ENCODE results near the gene INPP5A. TPM values are rescaled to one million over a fixed set of nuclear protein-coding genes. Genes with fewer than 3 reads are reported as not detected.

The INPP5A gene
- total and polyA plus RNA-seq, 9 of the 15 experiments (the other 6 are each of a cell fraction or from before 2014, with no cell fraction given): 0.66 to 11.6 (median 7.7) TPM

DNA sequence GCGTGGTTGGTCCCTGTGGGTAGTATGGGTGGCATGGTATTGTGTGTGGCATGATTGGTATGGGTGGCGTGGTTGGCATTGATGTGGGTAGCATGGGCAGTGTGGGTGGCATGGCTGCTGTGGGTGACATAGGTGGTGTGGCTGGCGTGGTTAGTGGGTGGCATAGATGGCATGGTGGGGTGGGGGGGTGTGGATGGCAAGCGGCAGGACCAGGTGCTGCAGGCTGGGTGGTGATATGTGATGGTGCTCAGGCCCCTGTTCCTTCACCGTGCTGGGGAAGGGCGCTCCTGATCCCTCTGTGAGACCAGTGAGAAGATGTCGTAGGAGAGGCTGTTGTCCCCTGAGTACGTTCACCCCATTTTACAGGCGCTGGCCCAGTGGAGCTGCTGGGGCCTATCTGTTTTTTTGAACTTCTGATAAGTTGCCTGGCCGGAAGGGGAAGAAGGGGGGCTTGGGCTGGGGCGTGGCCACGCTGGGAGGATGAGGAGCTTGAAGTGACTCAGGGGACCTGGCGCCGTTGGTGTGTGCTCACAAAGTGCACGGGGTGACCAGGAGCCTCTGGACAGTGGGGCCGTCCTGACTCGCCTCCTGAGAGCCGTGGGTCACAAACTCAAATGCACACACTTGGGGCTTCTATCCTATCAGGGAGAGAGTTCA lies 17.5 kb downstream of the INPP5A start (continued):
- peak; percentile 35; the same call in 1 of the 2 replicates for TF ChIP-seq ZBTB7A (IDR thresholded peaks at IDR 0.05; ENCODE audit: borderline replicate concordance, control insufficient read depth, low read depth, low read length)
- no peak for TF ChIP-seq TARDBP (IDR thresholded peaks at IDR 0.05)
- TF ChIP-seq CEBPB (tag; IDR thresholded peaks at IDR 0.05): no peak
- TF ChIP-seq, protein P1, sequence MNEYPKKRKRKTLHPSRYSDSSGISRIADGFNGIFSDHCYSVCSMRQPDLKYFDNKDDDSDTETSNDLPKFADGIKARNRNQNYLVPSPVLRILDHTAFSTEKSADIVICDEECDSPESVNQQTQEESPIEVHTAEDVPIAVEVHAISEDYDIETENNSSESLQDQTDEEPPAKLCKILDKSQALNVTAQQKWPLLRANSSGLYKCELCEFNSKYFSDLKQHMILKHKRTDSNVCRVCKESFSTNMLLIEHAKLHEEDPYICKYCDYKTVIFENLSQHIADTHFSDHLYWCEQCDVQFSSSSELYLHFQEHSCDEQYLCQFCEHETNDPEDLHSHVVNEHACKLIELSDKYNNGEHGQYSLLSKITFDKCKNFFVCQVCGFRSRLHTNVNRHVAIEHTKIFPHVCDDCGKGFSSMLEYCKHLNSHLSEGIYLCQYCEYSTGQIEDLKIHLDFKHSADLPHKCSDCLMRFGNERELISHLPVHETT (CRISPR knock-in tag; conservative IDR thresholded peaks at IDR 0.05 in 1 of 2, IDR thresholded peaks at IDR 0.05 in 1 of 2): 0 out of 4 replicates have a peak, but pooled peaks of 1 of the 2 experiments have one; percentile 29
- TF ChIP-seq, protein P2, sequence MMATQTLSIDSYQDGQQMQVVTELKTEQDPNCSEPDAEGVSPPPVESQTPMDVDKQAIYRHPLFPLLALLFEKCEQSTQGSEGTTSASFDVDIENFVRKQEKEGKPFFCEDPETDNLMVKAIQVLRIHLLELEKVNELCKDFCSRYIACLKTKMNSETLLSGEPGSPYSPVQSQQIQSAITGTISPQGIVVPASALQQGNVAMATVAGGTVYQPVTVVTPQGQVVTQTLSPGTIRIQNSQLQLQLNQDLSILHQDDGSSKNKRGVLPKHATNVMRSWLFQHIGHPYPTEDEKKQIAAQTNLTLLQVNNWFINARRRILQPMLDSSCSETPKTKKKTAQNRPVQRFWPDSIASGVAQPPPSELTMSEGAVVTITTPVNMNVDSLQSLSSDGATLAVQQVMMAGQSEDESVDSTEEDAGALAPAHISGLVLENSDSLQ (IDR thresholded peaks at IDR 0.05): no peak
- TF ChIP-seq KDM4B (IDR thresholded peaks at IDR 0.05; ENCODE audit: borderline replicate concordance in 2 of 2, low read depth in 1 of 2): peak in 1 of 2 experiments; percentile 49; a peak in 1 of 4 replicates
- TF ChIP-seq, protein P3, sequence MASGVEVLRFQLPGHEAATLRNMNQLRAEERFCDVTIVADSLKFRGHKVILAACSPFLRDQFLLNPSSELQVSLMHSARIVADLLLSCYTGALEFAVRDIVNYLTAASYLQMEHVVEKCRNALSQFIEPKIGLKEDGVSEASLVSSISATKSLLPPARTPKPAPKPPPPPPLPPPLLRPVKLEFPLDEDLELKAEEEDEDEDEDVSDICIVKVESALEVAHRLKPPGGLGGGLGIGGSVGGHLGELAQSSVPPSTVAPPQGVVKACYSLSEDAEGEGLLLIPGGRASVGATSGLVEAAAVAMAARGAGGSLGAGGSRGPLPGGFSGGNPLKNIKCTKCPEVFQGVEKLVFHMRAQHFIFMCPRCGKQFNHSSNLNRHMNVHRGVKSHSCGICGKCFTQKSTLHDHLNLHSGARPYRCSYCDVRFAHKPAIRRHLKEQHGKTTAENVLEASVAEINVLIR (CRISPR knock-in tag; IDR thresholded peaks at IDR 0.05): no peak
- TF ChIP-seq ZSCAN29 (IDR thresholded peaks at IDR 0.05): no peak
- TF ChIP-seq ZNF75A (CRISPR knock-in tag; IDR thresholded peaks at IDR 0.05): no peak
- TF ChIP-seq, protein P4, sequence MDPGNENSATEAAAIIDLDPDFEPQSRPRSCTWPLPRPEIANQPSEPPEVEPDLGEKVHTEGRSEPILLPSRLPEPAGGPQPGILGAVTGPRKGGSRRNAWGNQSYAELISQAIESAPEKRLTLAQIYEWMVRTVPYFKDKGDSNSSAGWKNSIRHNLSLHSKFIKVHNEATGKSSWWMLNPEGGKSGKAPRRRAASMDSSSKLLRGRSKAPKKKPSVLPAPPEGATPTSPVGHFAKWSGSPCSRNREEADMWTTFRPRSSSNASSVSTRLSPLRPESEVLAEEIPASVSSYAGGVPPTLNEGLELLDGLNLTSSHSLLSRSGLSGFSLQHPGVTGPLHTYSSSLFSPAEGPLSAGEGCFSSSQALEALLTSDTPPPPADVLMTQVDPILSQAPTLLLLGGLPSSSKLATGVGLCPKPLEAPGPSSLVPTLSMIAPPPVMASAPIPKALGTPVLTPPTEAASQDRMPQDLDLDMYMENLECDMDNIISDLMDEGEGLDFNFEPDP (CRISPR knock-in tag; IDR thresholded peaks at IDR 0.05): no peak
- no peak for TF ChIP-seq DNMT1 (IDR thresholded peaks at IDR 0.05)
- TF ChIP-seq NBN (IDR thresholded peaks at IDR 0.05; ENCODE audit: low read depth): no peak
- TF ChIP-seq GATAD2B (IDR thresholded peaks at IDR 0.05; ENCODE audit: borderline replicate concordance): peak; percentile 32; the same call in 1 of the 2 replicates
- 0 out of 2 replicates have a peak, but pooled peaks have one; percentile 14 for TF ChIP-seq SOX6 (IDR thresholded peaks at IDR 0.05)
- no peak for TF ChIP-seq NCOA1 (IDR thresholded peaks at IDR 0.05; ENCODE audit: low read depth)
- TF ChIP-seq KDM2B (CRISPR knock-in tag; IDR thresholded peaks at IDR 0.05): no peak
- peak in 1 of 2 experiments; percentile 70; a peak in 2 of 4 replicates for TF ChIP-seq RCOR1 (IDR thresholded peaks at IDR 0.05; ENCODE audit: borderline replicate concordance in 1 of 2, low read depth in 2 of 2, low read length in 2 of 2)
- TF ChIP-seq POLR2B (IDR thresholded peaks at IDR 0.05; ENCODE audit: low read depth, partially characterized antibody): no peak
- no peak for TF ChIP-seq TEAD1 (CRISPR knock-in tag; IDR thresholded peaks at IDR 0.05)

Measured in K562 (cell line).